GM04503 (cell line): Measurements from ENCODE around the gene ABCA3.
"Not testable (repeated sequence)": the region's sequence is repeated elsewhere in the genome, so short reads cannot be mapped to it uniquely, and the experiment has no call there.

Experiments used
- DNase-seq: peaks from one replicate; pipeline ENCODE4 v3.0.0-alpha.2; 2012; ENCODE audit warnings: low read depth

Gene ABCA3

GRCh38 chr16:2252806-2253148 lies 87.8 kb downstream of the ABCA3 start:
- DNase-seq: no peak

- peak; percentile 60 for DNase-seq
These were observed 89.0 kb downstream of the ABCA3 start, which contains the start of gene ECI1 for GRCh38 chr16:2251296-2252111. Gene ECI1 (minus strand): TSS chr16:2251587. CDS start chr16:2251566, 21 bp downstream.

- DNase-seq: no peak
These were observed 89.8 kb downstream of the ABCA3 start for GRCh38 chr16:2250652-2251295.

GRCh38 chr16:2246301-2246885 lies 94.1 kb downstream of the ABCA3 start:
- DNase-seq: no peak

GRCh38 chr16:2244926-2245795 lies 95.4 kb downstream of the ABCA3 start:
- no peak for DNase-seq

- DNase-seq: no peak
These were observed 96.2 kb downstream of the ABCA3 start for GRCh38 chr16:2244301-2244700.

- no peak for DNase-seq
These were observed 96.7 kb downstream of the ABCA3 start for GRCh38 chr16:2243781-2244180.

- no peak for DNase-seq
These were observed 97.4 kb downstream of the ABCA3 start for GRCh38 chr16:2243031-2243528.

GRCh38 chr16:2242598-2242997 lies 97.9 kb downstream of the ABCA3 start:
- DNase-seq: no peak

GRCh38 chr16:2240331-2240730 lies 100.2 kb downstream of the ABCA3 start:
- not testable (repeated sequence) for DNase-seq

- DNase-seq: no peak
These were observed 101.5 kb downstream of the ABCA3 start for GRCh38 chr16:2238838-2239675.

- DNase-seq: no peak
These were observed 102.2 kb downstream of the ABCA3 start for GRCh38 chr16:2238150-2238837.

- no peak for DNase-seq
These were observed 102.9 kb downstream of the ABCA3 start for GRCh38 chr16:2237493-2238149.

- DNase-seq: no peak
These were observed 103.4 kb downstream of the ABCA3 start for GRCh38 chr16:2237102-2237482.

GRCh38 chr16:2236337-2237101 lies 104.0 kb downstream of the ABCA3 start, which contains the start of gene DNASE1L2:
Gene DNASE1L2 (plus strand): TSS chr16:2236444. CDS start chr16:2236817, 373 bp downstream.
- no peak for DNase-seq

GRCh38 chr16:2235695-2236336 lies 104.7 kb downstream of the ABCA3 start:
- no peak for DNase-seq

- no peak for DNase-seq
These were observed 105.3 kb downstream of the ABCA3 start for GRCh38 chr16:2235234-2235651.

GRCh38 chr16:2234813-2235170 lies 105.7 kb downstream of the ABCA3 start:
- no peak for DNase-seq
